NK-92 (cell line): ENCODE data around the gene DNAJB13.
"Not testable (repeated sequence)": the region's sequence is repeated elsewhere in the genome, so short reads cannot be mapped to it uniquely, and the experiment has no call there.

Experiments used
- DNase-seq: peaks from one replicate; lab custom pipeline; 2025; ENCODE audit not compliant: unreplicated experiment; lab: John Stamatoyannopoulos, UW

DNAJB13 gene

DNA sequence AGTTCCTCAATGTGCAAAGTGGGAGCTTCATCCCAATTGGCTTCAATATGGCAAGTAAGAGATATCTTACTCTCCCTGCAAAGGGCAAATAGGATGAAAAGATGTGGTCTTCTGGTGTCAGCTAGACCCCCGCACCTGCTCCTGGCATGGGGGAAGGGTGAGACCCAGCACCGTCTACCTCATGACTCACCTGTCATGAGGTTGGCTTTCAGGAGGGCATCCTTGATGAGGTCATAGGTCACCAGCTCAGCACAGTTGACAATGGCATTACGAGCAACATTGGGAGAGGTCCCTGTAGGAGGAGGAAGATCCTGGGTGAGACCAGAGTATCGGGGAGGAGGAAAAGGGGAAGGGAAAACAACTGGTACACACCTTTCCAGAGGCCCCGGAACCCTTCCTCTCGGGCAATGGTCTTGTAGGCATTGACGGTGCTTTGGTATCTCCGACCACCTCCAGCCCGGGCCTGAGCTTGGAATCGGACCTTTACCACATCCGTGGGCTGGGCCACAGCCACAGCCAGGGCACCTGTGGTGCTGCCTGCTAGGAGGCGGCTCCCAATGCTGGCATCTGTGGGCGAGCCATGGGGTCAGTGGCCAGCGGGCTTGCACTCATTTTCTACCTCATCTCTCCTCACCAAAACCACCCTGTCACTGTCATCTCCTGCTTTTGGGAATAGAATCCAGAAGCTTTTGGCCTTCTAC is 25.8 kb downstream of the DNAJB13 start:
- no peak for DNase-seq

DNA sequence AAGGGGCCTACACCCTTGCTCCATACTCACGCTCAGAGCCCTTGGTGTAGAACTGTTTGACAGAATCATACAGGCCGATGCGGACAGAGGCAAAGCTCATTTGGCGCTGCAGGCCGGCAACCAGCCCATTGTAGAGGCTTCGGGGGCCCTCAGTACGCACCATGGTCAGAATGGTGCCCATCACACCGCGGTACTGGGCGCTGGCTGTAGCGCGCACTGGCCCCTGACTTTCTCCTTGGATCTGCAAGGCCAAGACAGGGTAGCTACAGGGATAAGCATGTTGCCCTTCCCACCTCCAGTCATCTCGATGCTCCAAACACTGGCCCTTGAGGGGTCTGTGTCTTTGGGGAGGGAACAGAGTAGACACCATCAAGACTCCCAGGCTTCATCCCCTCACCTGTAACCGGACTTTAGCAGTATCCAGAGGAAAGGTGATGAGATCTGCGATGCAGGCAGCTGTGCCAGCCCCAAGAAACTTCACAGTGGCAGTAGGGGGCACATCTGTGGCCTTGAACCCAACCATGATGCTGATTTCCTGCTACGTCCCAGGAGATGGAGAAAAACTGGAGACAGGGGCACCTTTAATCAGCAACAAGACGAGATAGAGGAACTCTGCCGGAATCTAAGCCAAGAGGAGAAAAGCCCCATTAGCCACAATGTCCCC is 27.2 kb downstream of the DNAJB13 start:
- no peak for DNase-seq

DNA sequence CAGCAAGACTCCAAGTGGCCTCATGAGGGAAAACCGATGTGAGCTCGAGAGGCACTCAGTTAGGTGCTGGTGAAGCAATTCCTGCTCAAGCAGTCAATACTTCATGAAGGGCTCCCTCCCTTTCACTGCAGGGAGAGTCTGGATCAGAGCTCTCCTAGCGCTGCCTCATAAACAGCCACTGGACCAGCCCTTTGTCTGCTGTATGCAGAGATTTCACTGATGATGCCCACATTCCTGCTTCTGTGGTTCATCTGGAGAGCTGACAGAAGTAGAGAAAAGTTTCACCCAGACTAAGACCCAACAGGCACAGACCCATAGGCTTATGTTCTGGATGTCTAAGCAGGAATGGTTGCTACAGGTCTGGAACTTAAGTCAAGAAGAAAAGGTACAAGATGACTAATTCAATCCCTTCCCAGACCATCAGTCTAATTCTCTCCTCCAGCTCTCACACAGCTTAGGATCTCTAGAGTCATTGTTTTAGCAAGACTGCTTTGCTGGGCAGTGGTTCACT is 27.8 kb downstream of the DNAJB13 start:
- no peak for DNase-seq

DNA sequence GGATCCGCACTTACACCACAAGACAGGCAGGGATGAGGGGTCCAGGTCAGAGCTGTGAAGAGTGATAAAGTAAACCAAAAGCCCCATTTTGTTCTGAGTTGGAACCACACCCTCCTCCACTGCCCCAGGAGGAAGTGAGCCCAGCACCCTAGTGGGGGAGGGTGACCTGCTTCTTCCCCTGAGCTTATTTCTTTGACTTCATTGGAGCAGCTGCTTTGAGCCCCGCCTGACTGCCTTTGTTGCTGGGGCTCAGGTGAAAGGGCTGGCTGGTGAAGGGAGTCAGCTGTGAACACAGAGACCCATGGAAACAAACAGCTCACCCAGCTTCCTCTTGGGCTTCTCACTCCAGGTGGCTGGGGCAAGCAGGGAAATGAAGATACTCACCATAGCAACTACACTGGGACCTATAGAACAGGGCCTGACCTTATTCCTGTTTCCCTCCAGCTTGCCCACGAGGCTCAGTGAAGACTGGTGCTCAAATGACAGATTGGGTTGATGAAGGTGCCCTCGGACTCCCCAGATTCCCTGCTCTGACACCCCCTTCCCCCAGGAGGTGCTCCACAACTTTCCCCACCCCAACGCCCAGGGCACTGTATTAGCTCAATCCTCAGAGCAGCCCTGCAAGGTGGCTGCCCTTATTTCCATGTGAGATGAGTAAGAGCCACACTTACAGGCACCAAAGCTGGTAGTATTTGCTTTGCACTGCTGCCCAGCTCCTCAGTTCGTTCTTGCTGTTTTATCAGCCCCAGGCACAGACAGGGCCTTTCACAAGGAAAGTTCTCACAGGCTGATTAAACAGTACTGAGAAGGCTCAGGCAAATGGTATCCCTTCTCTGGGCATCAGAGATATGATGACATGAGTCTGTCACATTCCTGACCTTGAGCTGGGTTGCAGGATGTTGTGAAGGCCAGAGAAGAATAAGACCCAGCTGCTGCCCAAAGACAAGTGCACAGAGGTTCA is 29.5 kb downstream of the DNAJB13 start:
- DNase-seq = peak; percentile 13

DNA sequence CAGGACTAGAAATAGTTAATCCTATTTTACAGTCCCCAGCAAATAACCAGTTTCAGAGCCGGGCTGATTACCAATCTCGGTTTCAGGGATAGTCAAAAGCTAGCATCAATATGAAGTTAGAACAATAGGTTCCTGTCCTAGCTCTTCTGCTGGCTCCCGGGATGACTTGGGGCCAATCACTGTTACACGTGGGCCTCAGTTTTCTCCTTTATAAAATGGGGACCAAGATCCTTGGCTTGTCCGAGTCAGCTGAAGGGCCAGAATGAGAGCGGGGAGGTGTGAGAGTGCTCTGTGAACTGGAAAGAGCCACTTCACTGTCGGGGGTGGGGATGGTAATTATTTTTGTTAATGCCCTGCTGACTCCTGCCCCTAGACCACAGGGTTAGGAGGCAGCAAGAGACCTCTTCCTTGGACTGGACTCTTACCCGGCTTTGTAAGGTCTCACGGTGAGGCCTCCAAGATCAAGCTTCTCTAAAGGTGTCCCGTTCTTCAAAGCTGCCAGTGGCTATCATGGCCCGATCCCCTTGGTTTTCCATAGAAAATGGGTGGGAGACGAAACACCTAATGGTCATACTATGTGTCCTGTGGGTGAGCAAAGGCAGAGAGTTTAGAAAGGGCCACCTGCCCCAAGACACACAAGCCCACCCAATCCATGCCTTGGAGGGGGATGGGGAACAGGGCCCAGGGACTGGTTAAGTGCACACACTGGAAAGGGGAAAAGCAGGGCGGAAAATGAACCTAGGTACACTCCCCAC is 30.4 kb downstream of the DNAJB13 start:
- DNase-seq = no peak

DNA sequence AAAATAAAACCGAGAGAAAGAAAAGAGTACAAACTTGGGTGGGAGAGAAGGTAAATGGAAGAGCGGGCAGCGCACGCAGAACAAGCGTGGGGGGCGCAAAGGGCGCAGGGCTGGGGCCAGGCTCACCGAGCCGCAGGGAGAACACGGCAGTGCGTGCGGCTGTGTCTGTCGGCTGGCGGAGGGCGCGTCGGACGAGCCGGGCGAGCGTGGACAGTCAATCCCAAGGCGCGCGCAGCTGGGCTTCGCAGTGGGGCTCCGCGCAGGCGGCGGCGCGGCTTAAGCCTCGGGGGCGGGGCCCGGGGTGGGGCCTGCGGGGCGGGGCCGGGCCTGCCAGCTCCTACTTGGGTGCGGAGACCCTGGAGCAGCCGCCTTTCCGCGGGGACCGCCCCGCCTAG is 31.8 kb downstream of the DNAJB13 start, which contains the start of gene UCP2:
UCP2 (minus strand) TSS at position 249 of the 395 bp plus-strand sequence. CDS start 4,465 bp downstream, outside the sequence.
- no peak for DNase-seq

DNA sequence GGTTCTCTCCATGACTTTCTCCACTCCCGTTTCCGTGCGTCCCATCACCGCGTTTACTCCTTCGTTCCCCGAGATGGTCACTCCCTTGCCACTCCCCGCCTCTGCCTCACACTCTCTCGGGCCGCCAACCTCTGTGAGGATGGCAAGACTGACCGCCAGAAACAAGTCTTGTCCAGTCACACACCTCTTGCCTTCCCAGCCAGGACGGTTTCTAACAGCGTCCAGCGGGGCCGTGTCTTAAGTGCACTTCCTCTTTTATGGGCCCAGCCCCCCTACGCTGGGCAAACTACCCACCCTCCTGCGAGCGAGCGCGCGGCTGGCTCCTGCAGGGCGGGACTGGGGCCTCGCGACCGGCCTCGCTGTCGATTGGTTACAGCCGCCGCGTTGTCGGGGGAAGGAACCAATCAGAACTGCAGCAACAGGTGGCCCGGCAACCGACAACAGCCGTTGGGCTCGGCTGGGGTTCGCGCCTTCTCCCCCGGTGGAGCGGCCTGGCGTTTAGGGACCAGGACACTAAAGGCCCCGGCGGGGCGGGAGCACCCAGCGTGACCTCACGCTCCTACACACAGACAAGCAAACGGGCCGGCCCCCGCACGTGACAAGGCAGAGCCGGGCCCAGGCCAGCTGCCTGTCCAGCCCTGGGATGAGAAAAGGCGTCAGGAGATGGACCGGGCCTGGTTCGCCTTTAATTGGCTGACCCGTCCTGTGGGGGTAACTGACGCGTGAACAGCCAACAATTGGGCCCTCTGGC is 32.3 kb downstream of the DNAJB13 start:
- peak; percentile 59 for DNase-seq

DNA sequence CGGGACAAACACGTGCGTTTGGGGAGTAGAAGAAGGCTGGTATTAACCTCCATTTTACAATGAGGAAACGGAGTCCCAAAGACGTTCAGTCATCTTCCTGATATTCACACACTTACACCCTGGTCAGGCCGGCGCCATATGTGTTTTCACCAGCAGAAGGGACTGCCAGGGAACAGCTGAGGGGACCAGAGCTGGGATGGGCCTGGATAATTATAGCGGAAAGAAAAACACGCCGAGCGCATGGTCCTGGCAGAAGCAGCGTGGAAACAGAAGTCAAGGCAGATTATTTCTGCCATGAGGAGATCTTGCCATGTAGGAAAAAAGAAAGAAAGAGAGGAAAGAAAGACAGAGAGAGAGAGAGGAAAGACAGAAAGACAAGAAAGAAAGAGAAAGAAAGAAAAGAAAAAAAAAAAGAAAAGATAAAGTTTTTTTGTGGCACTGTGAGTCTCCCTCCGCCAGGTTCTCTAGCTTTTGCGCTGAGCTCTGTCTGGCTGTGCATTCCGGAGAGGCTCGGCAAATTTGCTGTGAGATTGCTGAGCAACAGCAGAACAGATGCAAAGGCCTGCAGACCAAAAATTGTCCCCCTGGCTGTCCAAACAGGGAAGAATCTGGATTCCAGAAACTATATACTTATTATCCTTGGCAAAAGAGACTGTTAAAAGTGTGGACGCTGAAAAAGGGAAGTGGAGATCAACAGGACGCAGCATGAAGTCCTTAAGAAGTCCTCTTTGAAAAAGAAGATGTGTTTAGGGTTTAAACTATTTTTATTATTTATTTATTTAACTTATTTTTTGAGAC is 33.1 kb downstream of the DNAJB13 start:
- DNase-seq = no peak

DNA sequence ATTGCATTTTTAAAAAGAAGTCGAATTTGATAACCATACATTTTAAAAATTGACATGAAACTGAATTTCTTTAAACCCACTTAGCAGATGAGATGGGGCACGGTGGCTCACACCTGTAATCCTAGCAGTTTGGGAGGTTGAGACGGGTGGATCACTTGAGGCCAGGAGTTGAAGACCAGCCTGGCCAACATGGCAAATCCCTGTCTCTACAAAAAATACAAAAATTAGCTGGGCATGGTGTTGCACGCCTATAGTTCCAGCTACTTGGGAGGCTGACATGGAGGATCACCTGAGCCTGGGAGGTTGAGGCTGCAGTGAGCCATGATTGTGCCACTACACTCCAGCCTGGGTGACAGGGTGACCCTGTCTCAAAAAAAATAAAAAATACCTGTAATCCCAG is 34.8 kb downstream of the DNAJB13 start:
- DNase-seq = not testable (repeated sequence)

DNA sequence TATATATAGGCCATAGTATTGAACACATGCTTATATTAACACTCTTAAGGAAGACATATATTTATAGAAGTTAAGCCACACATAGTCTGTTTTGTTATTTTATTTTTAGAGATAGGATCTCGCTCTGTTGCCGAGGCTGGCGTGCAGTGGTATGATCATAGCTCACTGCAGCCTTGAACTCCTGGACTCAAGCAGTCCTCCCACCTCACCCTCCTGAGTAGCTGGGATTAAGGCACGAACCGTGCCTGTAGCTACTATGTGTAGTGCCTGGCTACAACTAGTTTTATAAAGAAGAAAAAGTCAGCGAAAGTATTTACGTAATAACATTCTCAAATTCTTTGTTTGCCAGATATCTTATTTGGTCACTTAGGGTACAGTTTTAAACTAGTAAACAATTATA is 37.4 kb downstream of the DNAJB13 start:
- no peak for DNase-seq

DNA sequence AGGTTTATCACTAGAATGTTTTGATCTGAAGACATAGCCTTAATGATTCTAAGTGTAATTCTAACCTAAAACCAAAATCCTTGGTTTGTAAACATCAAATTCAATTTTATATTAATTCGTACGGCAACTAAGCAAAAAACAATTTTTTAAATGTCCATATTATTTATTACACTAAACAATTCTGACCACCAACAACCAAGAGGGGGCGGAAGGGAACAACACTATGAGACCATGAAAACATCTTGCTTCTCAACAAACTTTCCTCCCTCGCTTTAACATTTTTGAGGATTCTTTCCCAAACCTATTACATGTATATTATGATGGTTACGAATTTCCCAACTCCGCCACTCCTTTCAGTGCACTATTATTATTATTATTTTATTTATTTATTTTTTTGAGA is 38.3 kb downstream of the DNAJB13 start:
- no peak for DNase-seq

DNA sequence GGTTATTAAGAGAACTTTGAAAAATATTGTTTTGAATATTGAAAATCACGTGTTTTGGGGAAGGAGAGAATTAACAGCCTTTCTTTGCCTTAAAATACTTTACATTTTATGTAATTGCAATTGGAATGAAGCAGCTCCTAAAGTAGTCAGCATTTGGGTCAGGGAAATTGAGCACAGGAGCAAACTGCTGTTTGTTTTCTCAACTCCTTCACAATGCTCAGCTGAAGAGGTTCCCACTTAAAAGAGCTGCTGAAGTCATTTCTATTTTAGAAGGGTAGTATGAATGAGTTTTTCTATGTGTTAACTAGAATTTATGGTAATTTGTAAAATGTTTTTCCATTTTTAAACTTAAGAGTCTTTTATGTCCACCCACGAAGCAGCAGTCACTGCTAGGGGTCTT is 39.9 kb downstream of the DNAJB13 start:
- DNase-seq = no peak

DNA sequence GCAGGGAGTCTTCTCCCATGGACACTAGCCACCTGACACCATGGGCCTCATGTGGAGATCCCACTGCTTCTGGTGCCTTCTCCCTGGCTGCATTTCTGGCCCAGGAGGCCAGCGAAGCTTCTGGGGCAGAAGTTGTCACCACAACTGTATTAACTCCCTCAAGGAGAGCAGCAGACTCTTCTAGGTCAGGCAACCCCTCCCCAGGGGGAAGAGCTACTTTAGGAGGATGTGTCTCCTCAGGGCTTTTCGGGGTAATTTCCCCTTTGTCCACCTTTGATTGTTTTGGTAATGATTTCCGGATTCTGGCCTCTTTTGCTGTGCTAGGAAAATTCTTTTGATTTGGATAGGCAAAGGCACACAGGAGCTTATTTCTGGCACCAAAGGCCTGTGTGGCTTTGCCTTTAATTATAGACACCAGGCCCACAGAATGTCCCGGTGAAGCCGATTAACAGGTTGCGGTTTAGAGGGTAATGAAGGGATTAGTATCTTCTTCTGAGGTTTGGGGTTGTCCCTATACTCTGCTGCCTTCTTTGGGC is 40.7 kb downstream of the DNAJB13 start:
- no peak for DNase-seq

DNA sequence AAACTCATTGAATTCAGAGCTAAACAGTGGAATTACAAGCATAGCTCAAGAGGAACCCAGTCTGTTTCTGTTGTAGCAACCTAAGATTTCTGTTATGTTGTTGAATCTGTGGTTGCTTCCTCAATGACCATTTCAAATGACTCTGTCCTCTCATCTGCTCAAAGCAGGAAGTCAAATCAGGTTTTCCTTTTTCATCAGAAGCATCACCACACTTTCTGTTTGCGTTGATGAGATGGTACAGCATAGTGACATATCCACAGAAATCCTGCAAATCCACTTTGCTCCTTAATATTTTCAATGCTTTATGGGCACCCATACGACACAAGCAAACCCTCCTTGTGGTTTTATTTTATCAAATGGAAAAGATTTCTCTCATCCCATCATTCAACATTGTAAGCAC is 44.4 kb downstream of the DNAJB13 start:
- no peak for DNase-seq

DNA sequence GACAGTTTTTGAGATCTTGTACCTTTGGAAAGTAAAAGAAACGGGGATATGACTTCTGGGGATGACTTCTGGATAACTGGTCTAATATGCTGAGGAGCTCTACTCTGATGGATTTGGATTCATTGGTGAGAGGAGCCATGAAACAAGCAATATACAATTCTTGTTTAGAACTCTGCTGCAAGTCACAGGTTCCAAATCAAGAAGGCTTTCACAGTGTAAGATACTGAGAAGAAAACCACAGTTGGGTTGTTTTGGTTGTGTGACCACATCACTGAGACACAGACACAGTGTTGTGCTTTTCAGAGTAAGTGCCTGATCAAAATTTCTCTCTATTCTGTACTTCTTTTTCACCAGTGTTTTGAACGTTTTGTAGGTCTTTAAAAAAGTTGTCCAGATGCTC is 44.9 kb downstream of the DNAJB13 start:
- DNase-seq = no peak

DNA sequence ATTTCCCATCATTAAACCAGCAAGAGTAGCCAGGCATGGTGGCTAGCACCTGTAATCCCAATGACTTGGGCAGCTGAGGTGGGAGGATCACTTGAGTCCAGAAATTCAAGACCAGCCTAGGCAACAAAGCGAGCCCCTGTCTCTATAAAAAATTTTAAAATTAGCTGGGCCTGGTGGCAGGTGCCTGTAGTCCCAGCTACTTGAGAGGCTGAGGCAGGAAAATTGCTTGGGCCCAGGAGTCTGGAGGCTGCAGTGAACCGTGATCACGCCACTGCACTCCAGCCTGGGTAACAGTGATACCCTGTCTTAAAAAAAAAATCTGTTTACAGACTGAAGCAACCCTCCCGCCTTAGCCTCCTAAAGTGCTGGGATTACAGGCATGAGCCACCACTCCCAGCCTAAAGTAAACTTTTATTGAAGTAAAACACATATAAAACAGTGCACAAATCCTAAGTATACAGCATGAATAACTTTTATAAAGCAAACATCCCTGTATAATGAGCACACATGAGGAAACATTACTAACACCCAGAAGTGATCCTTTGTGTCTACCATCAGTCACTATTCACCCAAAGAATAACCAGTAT is 45.4 kb downstream of the DNAJB13 start:
- DNase-seq = no peak

DNA sequence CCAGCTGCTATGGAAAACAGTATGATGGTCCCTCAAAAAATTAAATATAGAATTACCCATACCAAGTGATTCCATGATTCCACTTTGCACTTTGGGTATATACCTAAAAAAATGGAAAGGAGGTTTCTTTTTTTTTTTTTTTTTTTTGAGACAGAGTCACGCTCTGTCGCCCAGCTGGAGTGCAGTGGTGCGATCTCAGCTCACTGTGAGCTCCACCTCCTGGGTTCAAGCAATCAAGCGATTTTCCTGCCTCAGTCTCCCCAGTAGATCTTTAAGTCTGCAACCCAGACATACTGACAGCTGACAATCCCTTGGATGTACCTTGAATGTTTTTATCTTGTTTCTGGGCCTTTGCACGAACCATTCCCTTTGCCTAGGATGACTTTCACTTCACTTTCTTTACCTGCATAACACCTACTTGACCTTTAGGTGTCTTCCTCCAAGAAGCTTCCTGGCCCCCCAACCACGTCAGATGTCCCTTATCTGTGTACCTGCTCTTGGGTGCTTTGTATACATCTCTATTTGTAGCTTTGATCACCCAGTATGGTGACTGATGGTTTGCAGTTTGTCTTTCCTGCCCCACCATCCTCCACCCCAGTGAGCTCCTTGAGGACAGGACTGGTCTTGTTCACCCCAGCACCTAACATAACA is 46.4 kb downstream of the DNAJB13 start:
- no peak for DNase-seq
